Measurements from ENCODE around the gene CD9.
A peak's percentile ranks its signal among the peaks of the same experiment; 100 is the strongest.

CD9 gene, protein sequence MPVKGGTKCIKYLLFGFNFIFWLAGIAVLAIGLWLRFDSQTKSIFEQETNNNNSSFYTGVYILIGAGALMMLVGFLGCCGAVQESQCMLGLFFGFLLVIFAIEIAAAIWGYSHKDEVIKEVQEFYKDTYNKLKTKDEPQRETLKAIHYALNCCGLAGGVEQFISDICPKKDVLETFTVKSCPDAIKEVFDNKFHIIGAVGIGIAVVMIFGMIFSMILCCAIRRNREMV

GRCh38 chr12:6200256-6201212 is at the start of gene CD9:
Gene CD9 (plus strand): TSS chr12:6200400. CDS start chr12:6200500, 100 bp downstream.
- peaks cover 45% of the 10 kb centered on the region for H3K36me3 ChIP-seq (ENCODE audit: low read depth)
- ATAC-seq (ENCODE audit: low read depth), result peak; percentile 48
- no peaks in the 10 kb centered on the region for H3K27me3 ChIP-seq (ENCODE audit: insufficient read depth, poor library complexity, severe bottlenecking)
- peak within 1 kb of the TSS; percentile 71 for H3K4me3 ChIP-seq (ENCODE audit: severe bottlenecking)
- H3K9me3 ChIP-seq (ENCODE audit: severe bottlenecking), result no peaks in the 10 kb centered on the region
- DNase-seq (ENCODE audit: low spot score), result no peak
- TF ChIP-seq, protein P1, sequence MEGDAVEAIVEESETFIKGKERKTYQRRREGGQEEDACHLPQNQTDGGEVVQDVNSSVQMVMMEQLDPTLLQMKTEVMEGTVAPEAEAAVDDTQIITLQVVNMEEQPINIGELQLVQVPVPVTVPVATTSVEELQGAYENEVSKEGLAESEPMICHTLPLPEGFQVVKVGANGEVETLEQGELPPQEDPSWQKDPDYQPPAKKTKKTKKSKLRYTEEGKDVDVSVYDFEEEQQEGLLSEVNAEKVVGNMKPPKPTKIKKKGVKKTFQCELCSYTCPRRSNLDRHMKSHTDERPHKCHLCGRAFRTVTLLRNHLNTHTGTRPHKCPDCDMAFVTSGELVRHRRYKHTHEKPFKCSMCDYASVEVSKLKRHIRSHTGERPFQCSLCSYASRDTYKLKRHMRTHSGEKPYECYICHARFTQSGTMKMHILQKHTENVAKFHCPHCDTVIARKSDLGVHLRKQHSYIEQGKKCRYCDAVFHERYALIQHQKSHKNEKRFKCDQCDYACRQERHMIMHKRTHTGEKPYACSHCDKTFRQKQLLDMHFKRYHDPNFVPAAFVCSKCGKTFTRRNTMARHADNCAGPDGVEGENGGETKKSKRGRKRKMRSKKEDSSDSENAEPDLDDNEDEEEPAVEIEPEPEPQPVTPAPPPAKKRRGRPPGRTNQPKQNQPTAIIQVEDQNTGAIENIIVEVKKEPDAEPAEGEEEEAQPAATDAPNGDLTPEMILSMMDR (IDR thresholded peaks at IDR 0.05; ENCODE audit: poor library complexity, severe bottlenecking), result no peak
- peak within 1 kb of the TSS; percentile 76 for H3K27ac ChIP-seq (ENCODE audit: poor library complexity, severe bottlenecking)
- H3K4me1 ChIP-seq (ENCODE audit: insufficient read depth, poor library complexity, severe bottlenecking), result peaks cover 51% of the 10 kb centered on the region

GRCh38 chr12:6154730-6155459 is 45.3 kb upstream of the CD9 start:
- ATAC-seq (ENCODE audit: low read depth), result no peak
- Histone ChIP-seq H3K36me3 (ENCODE audit: low read depth) (no peaks in the 10 kb centered on the region), H3K4me3 (ENCODE audit: severe bottlenecking) (no peak overlapping the region), H3K27me3 (ENCODE audit: insufficient read depth, poor library complexity, severe bottlenecking) (no peaks in the 10 kb centered on the region), H3K9me3 (ENCODE audit: severe bottlenecking) (no peaks in the 10 kb centered on the region), H3K27ac (ENCODE audit: poor library complexity, severe bottlenecking) (no peak overlapping the region), H3K4me1 (ENCODE audit: insufficient read depth, poor library complexity, severe bottlenecking) (no peaks in the 10 kb centered on the region)
- no peak for DNase-seq (ENCODE audit: low spot score)
- TF ChIP-seq, protein P1 (IDR thresholded peaks at IDR 0.05; ENCODE audit: poor library complexity, severe bottlenecking), result no peak

GRCh38 chr12:6157482-6157881 is 42.7 kb upstream of the CD9 start:
- Histone ChIP-seq H3K27ac (ENCODE audit: poor library complexity, severe bottlenecking) (no peak overlapping the region), H3K4me3 (ENCODE audit: severe bottlenecking) (no peak overlapping the region), H3K27me3 (ENCODE audit: insufficient read depth, poor library complexity, severe bottlenecking) (no peaks in the 10 kb centered on the region), H3K4me1 (ENCODE audit: insufficient read depth, poor library complexity, severe bottlenecking) (no peaks in the 10 kb centered on the region), H3K9me3 (ENCODE audit: severe bottlenecking) (no peaks in the 10 kb centered on the region), H3K36me3 (ENCODE audit: low read depth) (no peaks in the 10 kb centered on the region)
- no peak for DNase-seq (ENCODE audit: low spot score)
- no peak for ATAC-seq (ENCODE audit: low read depth)
- TF ChIP-seq, protein P1 (IDR thresholded peaks at IDR 0.05; ENCODE audit: poor library complexity, severe bottlenecking), result no peak

DNA sequence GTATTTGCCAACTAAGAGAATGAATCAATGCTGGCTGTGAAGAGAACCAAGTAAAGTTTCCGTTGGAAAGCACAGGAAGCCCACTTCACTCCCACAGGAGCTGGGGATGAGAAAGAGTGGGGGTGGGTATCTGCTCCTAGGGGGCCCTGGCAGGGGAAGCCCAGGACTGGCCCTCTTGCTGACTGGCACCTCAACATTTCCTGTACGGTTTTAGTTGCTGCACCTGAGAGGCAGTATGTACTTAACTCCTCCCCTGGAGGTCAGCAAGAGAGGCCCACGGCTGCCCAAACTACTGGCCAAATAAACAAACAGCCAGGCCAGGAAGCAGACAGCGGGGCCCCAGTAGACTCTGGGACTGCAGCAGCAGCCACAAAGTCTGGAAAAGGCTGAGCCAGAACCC is 41.9 kb upstream of the CD9 start:
- Histone ChIP-seq H3K4me3 (ENCODE audit: severe bottlenecking) (no peak overlapping the region), H3K9me3 (ENCODE audit: severe bottlenecking) (no peaks in the 10 kb centered on the region), H3K4me1 (ENCODE audit: insufficient read depth, poor library complexity, severe bottlenecking) (no peaks in the 10 kb centered on the region), H3K27ac (ENCODE audit: poor library complexity, severe bottlenecking) (no peak overlapping the region), H3K36me3 (ENCODE audit: low read depth) (no peaks in the 10 kb centered on the region), H3K27me3 (ENCODE audit: insufficient read depth, poor library complexity, severe bottlenecking) (no peaks in the 10 kb centered on the region)
- ATAC-seq (ENCODE audit: low read depth), result no peak
- no peak for DNase-seq (ENCODE audit: low spot score)
- TF ChIP-seq, protein P1 (IDR thresholded peaks at IDR 0.05; ENCODE audit: poor library complexity, severe bottlenecking), result no peak
